HUES6 (cell line): ENCODE data around the gene PEMT.

Experiments used
- H3K27ac ChIP-seq: 2 replicates; pipeline ENCODE4 v1.7.0; 2013; ENCODE audit warnings: low read depth, mild to moderate bottlenecking, low read length, inconsistent platforms
- H3K27me3 ChIP-seq: 2 replicates; pipeline ENCODE4 v1.6.1; 2013; ENCODE audit warnings: low read length; ENCODE audit not compliant: control insufficient read depth, insufficient read depth
- H3K36me3 ChIP-seq: 2 replicates; pipeline ENCODE4 v1.6.1; 2013; ENCODE audit warnings: low read length; ENCODE audit not compliant: control insufficient read depth, insufficient read depth
- H3K4me1 ChIP-seq: 2 replicates; pipeline ENCODE4 v1.6.1; 2013; ENCODE audit warnings: low read length; ENCODE audit not compliant: control insufficient read depth, insufficient read depth
- H3K4me3 ChIP-seq: 2 replicates; pipeline ENCODE4 v1.5.1; 2013; ENCODE audit warnings: low read depth, low read length
- H3K9ac ChIP-seq: one replicate; pipeline ENCODE4 v1.6.1; 2013; ENCODE audit warnings: mild to moderate bottlenecking, low read length
- H3K9me3 ChIP-seq: 2 replicates; pipeline ENCODE4 v1.6.1; 2013; ENCODE audit warnings: low read depth, low read length; ENCODE audit not compliant: control insufficient read depth, insufficient read depth

The PEMT gene

GRCh38 chr17:17504341-17505140, 87.0 kb downstream of the PEMT start:
- no peaks in the 10 kb centered on the region for H3K27me3 ChIP-seq
- H3K9me3 ChIP-seq, result no peaks in the 10 kb centered on the region
- H3K4me3 ChIP-seq, result no peak overlapping the region
- no peaks in the 10 kb centered on the region for H3K4me1 ChIP-seq
- H3K36me3 ChIP-seq, result no peaks in the 10 kb centered on the region; the same call in 1 of the 2 replicates
- H3K27ac ChIP-seq, result no peak overlapping the region
- H3K9ac ChIP-seq, result no peak overlapping the region

DNA sequence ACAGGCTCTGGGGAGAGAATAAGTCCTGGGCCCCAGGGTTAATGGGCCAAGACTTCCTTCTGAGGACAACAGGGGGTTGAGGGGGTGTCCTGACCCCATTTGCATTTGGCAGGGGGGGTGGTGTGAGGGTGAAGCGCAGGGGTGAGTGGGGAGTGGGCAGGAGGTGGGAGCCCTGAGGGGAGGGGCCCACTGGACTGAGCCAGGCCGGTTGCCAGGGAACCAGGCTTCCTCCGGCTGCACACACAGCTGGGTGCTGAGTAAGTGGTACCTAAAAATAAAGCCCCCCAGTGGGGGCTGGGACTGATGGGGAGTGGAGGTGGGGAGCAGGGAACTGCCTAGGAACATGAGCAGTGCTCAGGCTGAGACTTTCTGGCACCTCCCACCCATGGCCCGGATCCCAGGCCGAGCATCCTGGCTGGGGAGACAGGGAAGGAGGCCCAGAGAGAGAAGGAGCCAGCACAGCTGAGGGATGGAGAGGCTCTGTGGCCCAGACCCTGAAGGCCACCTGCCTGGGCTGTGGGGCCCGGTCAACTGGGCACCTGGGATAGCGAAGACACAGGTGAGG, 87.9 kb downstream of the PEMT start:
- no peak overlapping the region for H3K4me3 ChIP-seq
- no peaks in the 10 kb centered on the region; the same call in 1 of the 2 replicates for H3K36me3 ChIP-seq
- H3K27me3 ChIP-seq, result no peaks in the 10 kb centered on the region
- H3K9me3 ChIP-seq, result no peaks in the 10 kb centered on the region
- H3K4me1 ChIP-seq, result no peaks in the 10 kb centered on the region
- no peak overlapping the region for H3K27ac ChIP-seq
- H3K9ac ChIP-seq, result no peak overlapping the region

- H3K27ac ChIP-seq, result no peak overlapping the region
- no peaks in the 10 kb centered on the region for H3K4me1 ChIP-seq
- H3K36me3 ChIP-seq, result no peaks in the 10 kb centered on the region; the same call in 1 of the 2 replicates
- H3K9me3 ChIP-seq, result no peaks in the 10 kb centered on the region
- H3K9ac ChIP-seq, result no peak overlapping the region
- H3K27me3 ChIP-seq, result no peaks in the 10 kb centered on the region
- no peak overlapping the region for H3K4me3 ChIP-seq
These were observed 88.6 kb downstream of the PEMT start for GRCh38 chr17:17502741-17503565.

DNA sequence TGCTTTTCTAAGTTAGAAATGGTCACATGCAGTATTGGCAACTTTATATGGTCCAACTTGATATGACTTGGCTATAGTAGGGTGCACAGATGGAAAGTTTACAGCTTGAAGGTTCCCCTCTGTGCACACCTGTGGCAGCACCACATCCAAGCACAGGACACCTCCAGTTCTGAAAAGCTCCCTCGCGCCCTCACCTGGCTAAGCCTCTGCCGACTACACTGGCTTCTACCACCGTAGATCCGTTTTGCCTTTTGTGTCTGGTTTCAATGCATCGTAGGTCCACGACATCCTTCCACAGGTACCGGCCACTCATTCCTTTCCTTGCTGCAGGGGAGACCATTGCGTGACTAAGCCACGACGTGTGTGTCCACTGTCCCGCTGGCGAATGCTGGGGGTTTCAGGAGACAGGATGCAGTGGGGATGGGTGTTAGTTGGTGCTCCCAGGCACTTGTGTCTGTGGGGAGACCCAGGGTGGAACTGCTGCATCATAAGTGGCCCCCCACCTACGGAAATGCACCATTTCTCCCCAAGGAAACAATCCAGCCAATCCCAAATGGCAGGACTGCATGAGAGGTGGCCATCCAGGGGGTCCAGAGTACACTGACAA, 90.4 kb downstream of the PEMT start:
- Histone ChIP-seq H3K27me3 (peaks cover under 1% of the 10 kb centered on the region; the same call in 1 of the 2 replicates), H3K36me3 (no peaks in the 10 kb centered on the region)

DNA sequence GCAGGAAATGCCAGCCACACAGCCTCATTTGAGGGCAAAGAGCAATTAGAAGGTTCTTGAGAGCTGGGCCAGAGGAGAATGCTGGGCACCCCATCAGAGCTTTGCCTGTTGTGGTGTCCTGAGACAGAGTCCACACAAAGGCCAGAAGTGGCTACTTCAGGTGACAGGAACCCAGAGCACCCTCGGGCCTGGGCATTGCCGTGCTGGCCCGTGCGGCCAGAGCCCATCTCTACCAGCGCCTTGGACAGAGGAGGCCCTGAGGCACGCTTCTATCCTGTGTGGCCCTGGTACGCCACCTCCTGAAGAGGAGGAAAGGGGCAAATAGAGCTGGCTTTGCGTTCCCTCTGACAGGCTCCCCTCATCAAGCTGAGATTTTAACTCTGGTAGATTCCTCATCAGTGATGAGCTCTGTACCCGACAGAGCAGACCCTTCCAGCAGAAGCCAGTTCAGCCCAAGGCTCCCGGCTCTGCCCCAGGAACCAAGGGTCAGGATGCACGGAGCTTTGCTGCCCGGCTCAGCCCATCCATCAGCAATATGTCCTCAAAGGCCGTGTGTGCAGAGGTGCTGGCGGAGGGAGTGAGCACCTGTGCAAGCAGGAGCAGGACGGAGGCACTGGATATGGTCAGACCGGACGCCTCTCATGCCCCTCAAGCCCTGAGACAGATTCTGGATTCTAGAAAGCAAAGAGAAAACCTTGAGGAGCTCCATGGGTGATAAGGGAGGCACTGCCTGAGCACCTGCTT, 91.9 kb downstream of the PEMT start:
- Histone ChIP-seq H3K27me3 (peaks cover 15% of the 10 kb centered on the region), H3K36me3 (no peaks in the 10 kb centered on the region), H3K9me3 (no peaks in the 10 kb centered on the region), H3K9ac (no peak overlapping the region), H3K4me3 (no peak overlapping the region), H3K4me1 (peaks cover 12% of the 10 kb centered on the region), H3K27ac (no peak overlapping the region)

More for the DNA sequence above, 90.4 kb downstream of the PEMT start:
- H3K27ac ChIP-seq, result no peak overlapping the region
- no peak overlapping the region for H3K4me3 ChIP-seq
- H3K9me3 ChIP-seq, result no peaks in the 10 kb centered on the region
- H3K4me1 ChIP-seq, result peaks cover 8% of the 10 kb centered on the region
- H3K9ac ChIP-seq, result no peak overlapping the region

DNA sequence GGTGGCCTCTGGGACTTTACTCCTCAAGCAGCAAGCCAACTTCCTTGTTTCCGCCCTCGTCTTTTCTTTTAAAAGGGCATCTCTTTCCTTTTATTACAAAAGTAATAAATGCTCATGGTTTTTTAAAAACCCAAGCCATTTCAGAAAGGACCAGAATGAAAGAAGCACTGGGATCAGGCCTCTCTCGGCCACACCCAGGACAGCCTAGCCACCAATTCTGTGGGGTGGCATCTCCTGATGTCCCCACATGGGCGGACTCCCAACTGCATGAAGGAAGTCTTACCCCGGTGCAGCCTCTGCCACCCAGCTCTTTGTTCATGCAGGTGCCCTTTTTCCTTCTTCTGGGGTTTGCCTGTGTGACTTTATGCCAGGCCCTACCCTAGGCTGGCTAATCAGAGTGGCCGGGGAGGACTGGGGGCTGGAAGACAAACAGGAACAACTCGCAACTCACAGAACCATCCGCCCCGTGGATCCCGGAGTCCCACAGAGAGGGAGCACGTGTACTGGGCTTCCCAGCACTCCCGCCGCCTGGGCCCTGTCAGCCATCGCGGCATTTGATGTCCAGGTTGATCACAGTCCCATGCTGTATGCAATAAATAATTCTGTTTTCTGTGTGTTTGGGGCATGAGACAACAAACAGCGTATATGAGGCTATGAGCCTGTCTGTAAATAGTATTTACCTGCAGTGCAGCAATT, 92.8 kb downstream of the PEMT start:
- H3K36me3 ChIP-seq, result no peaks in the 10 kb centered on the region
- peaks cover 23% of the 10 kb centered on the region for H3K27me3 ChIP-seq
- H3K9ac ChIP-seq, result no peak overlapping the region
- no peak overlapping the region for H3K4me3 ChIP-seq
- peaks cover 19% of the 10 kb centered on the region for H3K4me1 ChIP-seq
- no peaks in the 10 kb centered on the region for H3K9me3 ChIP-seq
- H3K27ac ChIP-seq, result no peak overlapping the region

- Histone ChIP-seq H3K4me1 (peaks cover 26% of the 10 kb centered on the region), H3K36me3 (no peaks in the 10 kb centered on the region), H3K27me3 (peaks cover 24% of the 10 kb centered on the region), H3K4me3 (no peak overlapping the region), H3K9me3 (no peaks in the 10 kb centered on the region), H3K9ac (no peak overlapping the region), H3K27ac (no peak overlapping the region)
These were observed 93.5 kb downstream of the PEMT start for GRCh38 chr17:17497845-17498520.

DNA sequence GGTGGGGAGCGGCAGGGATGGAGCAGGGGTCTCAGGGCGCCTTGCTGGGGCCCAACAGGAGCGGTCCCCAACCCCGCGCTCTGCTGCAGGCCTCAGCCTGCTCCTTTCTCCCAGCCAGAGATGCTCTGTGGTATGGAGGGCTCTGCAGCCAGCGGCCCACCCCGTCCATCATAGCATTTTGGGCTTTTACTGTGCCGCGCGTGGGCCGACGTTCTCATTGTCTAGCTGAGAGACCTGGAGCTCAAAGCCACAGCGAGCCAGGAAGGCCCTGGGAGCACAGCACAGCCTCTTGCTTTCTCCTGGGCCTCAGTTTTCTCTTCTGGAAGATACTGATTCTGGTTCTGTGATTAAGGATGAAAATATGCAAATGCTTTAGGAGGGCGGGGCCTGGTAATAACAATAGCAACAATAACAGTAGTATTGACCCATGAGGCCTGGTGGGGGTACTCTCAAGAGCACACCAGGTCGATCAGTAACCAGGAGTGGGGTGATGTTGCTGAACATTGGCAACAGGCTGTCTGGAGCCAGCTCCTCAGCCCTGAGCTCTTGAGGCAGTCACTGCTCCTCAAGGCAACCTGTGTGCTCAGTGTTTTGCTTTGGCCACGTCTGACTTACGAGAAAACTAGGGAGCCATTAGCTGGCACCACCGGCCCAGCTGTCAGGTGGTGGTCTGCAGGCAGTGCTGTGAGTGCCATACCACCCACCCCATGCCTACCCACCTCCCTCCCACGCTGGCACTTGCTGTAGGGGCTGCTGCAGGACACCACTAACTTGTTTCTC, 94.3 kb downstream of the PEMT start:
- peak overlapping the region; percentile 18 for H3K9ac ChIP-seq
- H3K4me3 ChIP-seq, result peak overlapping the region; percentile 80
- H3K36me3 ChIP-seq, result peaks cover 5% of the 10 kb centered on the region
- peaks cover 24% of the 10 kb centered on the region for H3K27me3 ChIP-seq
- no peaks in the 10 kb centered on the region for H3K9me3 ChIP-seq
- peaks cover 34% of the 10 kb centered on the region for H3K4me1 ChIP-seq
- no peak overlapping the region for H3K27ac ChIP-seq
